Endothelial cell of umbilical vein (primary cell): ENCODE results near the gene ATAD1. TPM values are rescaled to one million over a fixed set of nuclear protein-coding genes. Genes with fewer than 3 reads are reported as not detected.

Source experiments
- BruUV-seq: library from RNA; stranded (reverse); fragments of 400-500 nt; replicated peaks from 2 replicates; lab custom pipeline; 2021; lab: Mats Ljungman, UMichigan
- CTCF ChIA-PET: fragments of 300-600, 350-600 bp; sonication (Branson Sonifier 250); formaldehyde crosslinking; loops from one replicate; lab custom pipeline; 2021; ENCODE audit warnings: antibody characterized with exemption, inconsistent platforms; lab: Charles Lee
- POLR2A ChIA-PET: fragments of 300-600, 350-600 bp; sonication (Branson Sonifier 250); formaldehyde crosslinking; loops from one replicate; lab custom pipeline; 2021; ENCODE audit warnings: antibody characterized with exemption, inconsistent platforms; lab: Charles Lee
- DNase-seq: peaks from one replicate; pipeline ENCODE4 v3.0.0-alpha.2; 2011; ENCODE audit warnings: low read depth, low spot score
- FAIRE-seq: peaks from 2 replicates; lab custom pipeline; 2011; peaks lifted over from hg19 to GRCh38; lab: Jason Lieb, UNC
- H2AFZ ChIP-seq: 2 replicates; pipeline ENCODE4 v1.6.0; 2012; ENCODE audit warnings: low read depth, low read length, control low read depth, inconsistent platforms
- H3K27ac ChIP-seq: 2 replicates; pipeline ENCODE4 v1.5.1; 2011; ENCODE audit warnings: low read depth, mild to moderate bottlenecking, control low read depth, low read length, moderate library complexity; ENCODE audit not compliant: insufficient read depth
- H3K27me3 ChIP-seq, 2 experiments: 2 replicates each; pipeline versions ENCODE4 v1.6.0 to v1.6.1; 2011; ENCODE audit warnings: low read length in 2 of 2, mixed read lengths in 1 of 2; ENCODE audit not compliant: control insufficient read depth in 2 of 2, insufficient read depth in 2 of 2
- H3K36me3 ChIP-seq, 2 experiments: 2 replicates in 1 of 2; 3 replicates in 1 of 2; pipeline ENCODE4 v1.5.1; 2011; ENCODE audit warnings: low read length in 2 of 2, mild to moderate bottlenecking in 1 of 2, moderate library complexity in 1 of 2; ENCODE audit not compliant: control insufficient read depth in 2 of 2, insufficient read depth in 2 of 2; ENCODE audit errors: extremely low read depth in 1 of 2
- H3K4me1 ChIP-seq: 3 replicates; pipeline ENCODE4 v1.5.1; 2011; ENCODE audit warnings: mild to moderate bottlenecking, low read length; ENCODE audit not compliant: control insufficient read depth, insufficient read depth; ENCODE audit errors: extremely low read depth
- H3K4me2 ChIP-seq: 2 replicates; pipeline ENCODE4 v1.6.1; 2011; ENCODE audit warnings: low read length, control low read depth, mixed read lengths; ENCODE audit not compliant: insufficient read depth
- H3K4me3 ChIP-seq, 3 experiments: fragments of 200-600 bp in 1 of 3; sonication (generic), shearing (Covaris generic) in 1 of 3; replicated peaks in 1 of 3; 2 replicates each; pipeline ENCODE4 v1.5.1; 2011 to 2016; ENCODE audit warnings: control low read depth in 3 of 3, low read length in 3 of 3, mild to moderate bottlenecking in 2 of 3, inconsistent platforms in 1 of 3, low read depth in 1 of 3, moderate library complexity in 1 of 3; ENCODE audit not compliant: insufficient read depth in 1 of 3
- H3K79me2 ChIP-seq: 2 replicates; pipeline ENCODE4 v1.6.0; 2012; ENCODE audit warnings: low read length, inconsistent platforms; ENCODE audit not compliant: control insufficient read depth, insufficient read depth
- H3K9ac ChIP-seq: replicated peaks from 2 replicates; pipeline ENCODE3; 2011; ENCODE audit warnings: low read length, control low read depth; ENCODE audit not compliant: insufficient read depth; ENCODE audit errors: extremely low read depth
- H3K9me1 ChIP-seq: replicated peaks from 3 replicates; pipeline ENCODE4 v1.6.0; 2011; ENCODE audit warnings: mild to moderate bottlenecking, low read length; ENCODE audit not compliant: control insufficient read depth, insufficient read depth; ENCODE audit errors: extremely low read depth
- H3K9me3 ChIP-seq: replicated peaks from 2 replicates; pipeline ENCODE4 v1.5.1; 2012; ENCODE audit warnings: low read length, inconsistent platforms; ENCODE audit not compliant: control insufficient read depth, insufficient read depth
- H4K20me1 ChIP-seq: replicated peaks from 2 replicates; pipeline ENCODE3; 2011; ENCODE audit warnings: mild to moderate bottlenecking, low read length; ENCODE audit not compliant: control insufficient read depth, insufficient read depth; ENCODE audit errors: extremely low read depth
- CTCF ChIP-seq, 2 donors: IDR thresholded peaks; 1 replicate in 1 of 2; 2 replicates in 1 of 2; pipeline ENCODE4 v1.5.1; 2011; ENCODE audit warnings: low read length in 2 of 2, mild to moderate bottlenecking in 2 of 2, moderate library complexity in 2 of 2, control low read depth in 1 of 2, inconsistent platforms in 1 of 2, low read depth in 1 of 2; ENCODE audit not compliant: insufficient read depth in 1 of 2; ENCODE audit errors: extremely low read depth in 1 of 2
- EZH2 ChIP-seq: IDR thresholded peaks from 2 replicates; pipeline ENCODE4 v1.6.1; 2012; ENCODE audit warnings: borderline replicate concordance, low read depth, mild to moderate bottlenecking, moderate library complexity, low read length, inconsistent platforms; ENCODE audit not compliant: severe bottlenecking
- FOS ChIP-seq: IDR thresholded peaks from 2 replicates; pipeline ENCODE4 v1.6.1; 2011; ENCODE audit warnings: mild to moderate bottlenecking, low read length, moderate library complexity, borderline replicate concordance; ENCODE audit not compliant: insufficient read depth
- GATA2 ChIP-seq: IDR thresholded peaks from 2 replicates; pipeline ENCODE4 v1.7.0; 2011; ENCODE audit warnings: low read depth, mild to moderate bottlenecking, moderate library complexity, mixed read lengths, low read length; ENCODE audit not compliant: insufficient read length, insufficient read depth
- JUN ChIP-seq: IDR thresholded peaks from 2 replicates; pipeline ENCODE4 v1.6.1; 2011; ENCODE audit warnings: borderline replicate concordance, low read depth; ENCODE audit not compliant: insufficient read length, insufficient read depth
- MYC ChIP-seq: IDR thresholded peaks from one replicate; pipeline ENCODE4 v1.6.1; 2011; ENCODE audit warnings: mild to moderate bottlenecking, low read depth, low read length
- POLR2A ChIP-seq: IDR thresholded peaks from 2 replicates; pipeline ENCODE4 v1.6.1; 2012; ENCODE audit warnings: low read depth, mild to moderate bottlenecking, control low read depth, low read length
- POLR2AphosphoS5 ChIP-seq: IDR thresholded peaks from 2 replicates; pipeline ENCODE4 v1.6.1; 2012; ENCODE audit warnings: low read depth, mild to moderate bottlenecking, control low read depth, low read length, moderate library complexity; ENCODE audit not compliant: insufficient read depth
- dilution Hi-C: fragments of 300-500 bp; cut with MboI; formaldehyde crosslinking; loops from one replicate; pipeline ENCODE4 v1.15.0; 2019; ENCODE audit warnings: low sequenced_read_pairs; ENCODE audit not compliant: extremely low pct_ligation_motif_present
- intact Hi-C: fragments of 100-400 bp; cut with micrococcal nuclease; formaldehyde crosslinking; loops from one replicate; pipeline ENCODE4 v1.10.0; 2022
- polyA plus RNA-seq, 4 experiments: library from polyadenylated mRNA; depleted of rRNA in 3 of 4; stranded (reverse) in 3 of 4; unstranded in 1 of 4; fragments of >200 nt; gene quantifications; 2 replicates each; pipeline versions ENCODE4 v1.2.1 to v1.2.3, GENCODE V29; 2011 to 2012; ENCODE audit warnings: missing spikeins in 1 of 4
- total RNA-seq: library from RNA; stranded (reverse); gene quantifications from 2 replicates; pipeline ENCODE4 v1.2.3, GENCODE V29; 2021
- TF ChIP-seq, protein P1 (sequence below): IDR thresholded peaks from 2 replicates; pipeline ENCODE4 v1.6.1; 2011; ENCODE audit not compliant: insufficient read depth, insufficient read length

ATAD1 gene
- total and polyA plus RNA-seq, 2 donors (not counting 3 experiments of a cell fraction or from before 2014, with no cell fraction given): 5.2 to 25.8 TPM

DNA sequence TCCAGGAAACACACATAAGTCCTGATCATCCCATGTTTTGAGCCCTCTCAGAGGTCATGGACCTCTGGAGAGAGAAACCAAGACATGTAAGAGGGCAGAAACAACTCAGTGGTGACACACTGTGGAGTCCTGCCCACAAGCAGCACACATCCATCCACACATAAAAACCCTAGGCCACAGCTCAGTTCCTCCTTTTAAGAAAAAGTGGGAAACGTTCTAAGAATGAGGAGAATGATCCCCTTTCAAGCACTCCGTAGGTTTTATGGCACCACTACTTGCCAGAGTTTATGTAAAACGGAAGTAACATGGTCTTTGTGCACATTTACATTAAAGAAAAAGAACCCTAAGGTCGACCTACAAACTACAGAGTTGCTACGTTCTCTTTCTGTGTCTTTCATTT, 19.9 kb downstream of the ATAD1 start:
- Histone ChIP-seq H3K79me2 (peaks cover 12% of the 10 kb centered on the region), H3K27ac (no peak overlapping the region), H4K20me1 (no peaks in the 10 kb centered on the region), H2AFZ (no peak overlapping the region), H3K27me3 (no peaks in the 10 kb centered on the region), H3K9ac (no peak overlapping the region), H3K9me1 (no peaks in the 10 kb centered on the region), H3K4me2 (no peak overlapping the region), H3K4me3 (no peak overlapping the region), H3K4me1 (no peaks in the 10 kb centered on the region), H3K9me3 (no peaks in the 10 kb centered on the region), H3K36me3 (peaks cover 0 to 3% of the 10 kb centered on the region in 2 experiments)
- no peak for TF ChIP-seq FOS
- no peak for TF ChIP-seq CTCF (IDR thresholded peaks at IDR 0.05; ENCODE audit: extremely low read depth in 1 of 2, insufficient read depth in 1 of 2, low read depth in 1 of 2, low read length in 2 of 2)
- TF ChIP-seq JUN: no peak
- TF ChIP-seq EZH2: no peak
- no peak for TF ChIP-seq POLR2A
- no peak for TF ChIP-seq MYC
- no peak for TF ChIP-seq GATA2
- no peak for TF ChIP-seq POLR2AphosphoS5
- TF ChIP-seq, protein P1, sequence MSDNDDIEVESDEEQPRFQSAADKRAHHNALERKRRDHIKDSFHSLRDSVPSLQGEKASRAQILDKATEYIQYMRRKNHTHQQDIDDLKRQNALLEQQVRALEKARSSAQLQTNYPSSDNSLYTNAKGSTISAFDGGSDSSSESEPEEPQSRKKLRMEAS: no peak
- ChIA-PET POLR2A (no interaction called here), CTCF (interaction anchor here (0.9 kb wide), 1 partner anchor 754 kb away, joined by 3 read pairs; no protein-coding TSS in a partner anchor)
- intact Hi-C loops (no loop called here), dilution Hi-C loops (no loop called here)
- FAIRE-seq: no peak
- no TSS peak for BruUV-seq
- DNase-seq: no peak
